ENCODE measurements around the gene STX2.

The STX2 gene

GRCh38 chr12:130780880-130781575, 58.0 kb downstream of the STX2 start:
- H3K4me3 ChIP-seq (replicated peaks; ENCODE audit: low read depth, low read length), result no peak overlapping the region
- TF ChIP-seq CTCF (IDR thresholded peaks at IDR 0.05; ENCODE audit: low read length, missing control alignments), result no peak
- no peak for DNase-seq (ENCODE audit: low read depth)

GRCh38 chr12:130780325-130780724, 58.7 kb downstream of the STX2 start:
- no peak overlapping the region for H3K4me3 ChIP-seq (replicated peaks; ENCODE audit: low read depth, low read length)
- no peak for DNase-seq (ENCODE audit: low read depth)
- no peak for TF ChIP-seq CTCF (IDR thresholded peaks at IDR 0.05; ENCODE audit: low read length, missing control alignments)

- no peak for DNase-seq (ENCODE audit: low read depth)
- TF ChIP-seq CTCF (IDR thresholded peaks at IDR 0.05; ENCODE audit: low read length, missing control alignments), result no peak
- no peak overlapping the region for H3K4me3 ChIP-seq (replicated peaks; ENCODE audit: low read depth, low read length)
Measured at GRCh38 chr12:130778776-130779175, 60.3 kb downstream of the STX2 start.

GRCh38 chr12:130776857-130777339, 62.2 kb downstream of the STX2 start:
- no peak for TF ChIP-seq CTCF (IDR thresholded peaks at IDR 0.05; ENCODE audit: low read length, missing control alignments)
- H3K4me3 ChIP-seq (replicated peaks; ENCODE audit: low read depth, low read length), result no peak overlapping the region

GRCh38 chr12:130775953-130776856, 62.8 kb downstream of the STX2 start:
- peak overlapping the region; percentile 47 for H3K4me3 ChIP-seq (replicated peaks; ENCODE audit: low read depth, low read length)
- DNase-seq (ENCODE audit: low read depth), result peak; percentile 82
- TF ChIP-seq CTCF (IDR thresholded peaks at IDR 0.05; ENCODE audit: low read length, missing control alignments), result no peak

More at GRCh38 chr12:130776857-130777339, 62.2 kb downstream of the STX2 start:
- no peak for DNase-seq (ENCODE audit: low read depth)

- no peak overlapping the region for H3K4me3 ChIP-seq (replicated peaks; ENCODE audit: low read depth, low read length)
- DNase-seq (ENCODE audit: low read depth), result no peak
- TF ChIP-seq CTCF (IDR thresholded peaks at IDR 0.05; ENCODE audit: low read length, missing control alignments), result no peak
Measured at GRCh38 chr12:130770413-130771028, 68.5 kb downstream of the STX2 start.

All from fibroblast of pulmonary artery (primary cell).